ENCODE measurements around the gene UBE2E2. TPM values are rescaled to one million over a fixed set of nuclear protein-coding genes. Genes with fewer than 3 reads are reported as not detected.
A peak's percentile ranks its signal among the peaks of the same experiment; 100 is the strongest.

The UBE2E2 gene
- total and polyA plus RNA-seq, 8 donors: 6.5 to 128 (median 18.9) TPM

- no peak for DNase-seq
- Histone ChIP-seq H3K27ac (no peak overlapping the region), H3K36me3 (no peaks in the 10 kb centered on the region), H3K27me3 (no peaks in the 10 kb centered on the region), H3K9me3 (peaks cover 0 to 8% (median 0%) of the 10 kb centered on the region in 4 donors), H3K4me3 (no peak overlapping the region), H3K4me1 (no peaks in the 10 kb centered on the region)
- TF ChIP-seq EP300 (IDR thresholded peaks at IDR 0.05) (no peak), POLR2A (IDR thresholded peaks at IDR 0.05) (no peak), CTCF (IDR thresholded peaks at IDR 0.05) (no peak), POLR2AphosphoS5 (IDR thresholded peaks at IDR 0.05) (no peak)
- intact Hi-C loops (cut with DNase I; ENCODE audit: low total_unique reads): no loop called here
- WGBS, 5 donors: 76 to 85% (median 78%) methylated on average over 5 of the region's 5 CpGs
Observed at GRCh38 chr3:23594894-23595670, 392.0 kb downstream of the UBE2E2 start.

GRCh38 chr3:23595851-23596250, 392.7 kb downstream of the UBE2E2 start:
- Histone ChIP-seq H3K9me3 (peaks cover 0 to 8% (median 0%) of the 10 kb centered on the region in 4 donors), H3K27ac (no peak overlapping the region), H3K4me1 (peaks cover 0 to 3% (median 0%) of the 10 kb centered on the region in 4 donors), H3K36me3 (no peaks in the 10 kb centered on the region), H3K27me3 (no peaks in the 10 kb centered on the region), H3K4me3 (no peak overlapping the region)
- intact Hi-C loops (cut with DNase I; ENCODE audit: low total_unique reads): no loop called here
- TF ChIP-seq POLR2AphosphoS5 (IDR thresholded peaks at IDR 0.05) (no peak), POLR2A (IDR thresholded peaks at IDR 0.05) (no peak), EP300 (IDR thresholded peaks at IDR 0.05) (no peak), CTCF (IDR thresholded peaks at IDR 0.05) (no peak)
- DNase-seq: no peak

GRCh38 chr3:23600167-23600871, 397.2 kb downstream of the UBE2E2 start:
- TF ChIP-seq CTCF (IDR thresholded peaks at IDR 0.05) (no peak), POLR2A (IDR thresholded peaks at IDR 0.05) (no peak), EP300 (IDR thresholded peaks at IDR 0.05) (no peak)
- H3K36me3 ChIP-seq: no peaks in the 10 kb centered on the region
- H3K27me3 ChIP-seq: no peaks in the 10 kb centered on the region
- no peak for DNase-seq
- no peak overlapping the region for H3K4me3 ChIP-seq
- H3K9me3 ChIP-seq: peaks cover 0 to 8% (median 0%) of the 10 kb centered on the region in 4 donors
- no peak overlapping the region for H3K27ac ChIP-seq
- intact Hi-C loops (cut with DNase I; ENCODE audit: low total_unique reads): no loop called here
- H3K4me1 ChIP-seq: peaks cover 0 to 6% (median 3%) of the 10 kb centered on the region in 4 donors
- 71 to 85% (median 76%) methylated on average over 8 of the region's 8 CpGs for WGBS, 5 donors

- DNase-seq: peak in 1 of 2 donors; percentile 47
- Histone ChIP-seq H3K27me3 (no peaks in the 10 kb centered on the region), H3K9me3 (peaks cover 0 to 6% (median 0%) of the 10 kb centered on the region in 4 donors), H3K27ac (no peak overlapping the region), H3K4me1 (peaks cover 0 to 6% (median 3%) of the 10 kb centered on the region in 4 donors), H3K4me3 (no peak overlapping the region), H3K36me3 (no peaks in the 10 kb centered on the region)
- 63 to 81% (median 72%) methylated on average over 11 of the region's 11 CpGs for WGBS, 5 donors
- intact Hi-C loops (cut with DNase I; ENCODE audit: low total_unique reads): no loop called here
- peak in 1 of 3 donors; percentile 41 for TF ChIP-seq POLR2AphosphoS5 (IDR thresholded peaks at IDR 0.05)
- no peak for TF ChIP-seq POLR2A (IDR thresholded peaks at IDR 0.05)
- no peak for TF ChIP-seq EP300 (IDR thresholded peaks at IDR 0.05)
- no peak for TF ChIP-seq CTCF (IDR thresholded peaks at IDR 0.05)
Observed at GRCh38 chr3:23601091-23601822, 398.1 kb downstream of the UBE2E2 start.

Measured in stomach (tissue), 9 donors.